KG1 (cell line): ENCODE data around the gene PLD3.

ENCODE experiments used
- DNase-seq: peaks from one replicate; lab custom pipeline; 2025; lab: John Stamatoyannopoulos, UW

Gene PLD3

GRCh38 chr19:40414542-40415535, 66.3 kb downstream of the PLD3 start:
- no peak for DNase-seq

GRCh38 chr19:40415768-40416167, 67.3 kb downstream of the PLD3 start:
- DNase-seq = no peak

- DNase-seq = peak; percentile 54
These were observed 68.6 kb downstream of the PLD3 start for GRCh38 chr19:40416918-40417642.

GRCh38 chr19:40417643-40417981, 69.1 kb downstream of the PLD3 start:
- DNase-seq = no peak

GRCh38 chr19:40418040-40418439, 69.5 kb downstream of the PLD3 start:
- no peak for DNase-seq

- DNase-seq = no peak
These were observed 70.6 kb downstream of the PLD3 start for GRCh38 chr19:40419066-40419612.

- no peak for DNase-seq
These were observed 71.3 kb downstream of the PLD3 start for GRCh38 chr19:40419780-40420179.

GRCh38 chr19:40420451-40420765, 71.9 kb downstream of the PLD3 start:
- DNase-seq = no peak

GRCh38 chr19:40420766-40421765, 72.6 kb downstream of the PLD3 start:
- DNase-seq = peak; percentile 67

GRCh38 chr19:40421993-40422747, 73.7 kb downstream of the PLD3 start:
- no peak for DNase-seq

- DNase-seq = no peak
These were observed 74.5 kb downstream of the PLD3 start for GRCh38 chr19:40422748-40423566.

GRCh38 chr19:40423938-40424337, 75.4 kb downstream of the PLD3 start:
- no peak for DNase-seq

- DNase-seq = no peak
These were observed 76.3 kb downstream of the PLD3 start for GRCh38 chr19:40424637-40425449.

GRCh38 chr19:40425450-40426287, 77.2 kb downstream of the PLD3 start, which contains the start of gene SERTAD1:
TSS of gene SERTAD1 (minus strand) at chr19:40425992. CDS start at chr19:40423546, 2,446 bp downstream.
- peak; percentile 97 for DNase-seq
